HG03060 (cell line): Measurements from ENCODE around the gene SUMF1.

Experiments
- ATAC-seq: cut with Tn5 transposase; IDR thresholded peaks from one replicate; pipeline ENCODE4 v1.9.1; 2021; ENCODE audit warnings: low read depth, moderate number of reproducible peaks; ENCODE audit not compliant: unreplicated experiment

SUMF1 gene

GRCh38 chr3:4311496-4311895 lies 155.6 kb downstream of the SUMF1 start:
- no peak for ATAC-seq
